Right cardiac atrium (tissue), 5 donors: ENCODE data around the gene CEP126. TPM values are rescaled to one million over a fixed set of nuclear protein-coding genes. Genes with fewer than 3 reads are reported as not detected.

Source experiments
- ATAC-seq, 2 donors: fragments of 200-7000 bp; cut with Tn5 transposase; one replicate each; pipeline versions ENCODE4 v1.8.0 to v1.9.1; 2020; ENCODE audit warnings: moderate library complexity in 2 of 2, mild to moderate bottlenecking in 1 of 2
- DNase-seq, 3 donors: peaks; one replicate each; pipeline ENCODE4 v3.0.0-alpha.2; 2020
- H3K27ac ChIP-seq: one replicate; pipeline ENCODE4 v1.5.1; 2013; ENCODE audit warnings: mild to moderate bottlenecking, low read length, control low read depth, moderate library complexity
- H3K27me3 ChIP-seq: one replicate; pipeline ENCODE4 v1.6.1; 2013; ENCODE audit not compliant: control insufficient read depth, insufficient read depth
- H3K4me1 ChIP-seq: one replicate; pipeline ENCODE4 v1.6.1; 2013; ENCODE audit warnings: low read length; ENCODE audit not compliant: control insufficient read depth, insufficient read depth
- H3K4me3 ChIP-seq: one replicate; pipeline ENCODE4 v1.5.1; 2013; ENCODE audit warnings: low read length, control low read depth
- H3K9me3 ChIP-seq: one replicate; pipeline ENCODE4 v1.6.1; 2013; ENCODE audit warnings: low read length; ENCODE audit not compliant: control insufficient read depth
- WGBS: extraction: QIAGEN DNeasy Blood & Tissue Kit; methylation state at CpG from one replicate; pipeline ENCODE4 v1.1.7; 2013; 5-methylcytosine and 5-hydroxymethylcytosine counted together
- intact Hi-C, 4 donors: fragments of 100-400 bp; cut with DNase I; formaldehyde crosslinking; loops; one replicate each; pipeline versions ENCODE4 v1.11.0 to v1.14.0; 2022 to 2023
- polyA plus RNA-seq: library from polyadenylated mRNA; stranded (reverse); fragments of 200-250 nt; gene quantifications from one replicate; pipeline ENCODE4 v1.2.3, GENCODE V29; 2013
- total RNA-seq, 4 donors: library from RNA; stranded (reverse); fragmentation: NEBNext Ultra II Directional; extraction: Animal tissue kit (Norgen Biotek cat#: 25700); gene quantifications; one replicate each; pipeline ENCODE4 v1.2.1, GENCODE V29; 2021
- donor health status: healthy with polysubstance abuse.
- donor health status: DM: no; HTN: yes; CAD: no.
- donor health status: DM: no; HTN: no; CAD: no.
- donor health status: DM: no; HTN: yes; CAD: no; lungs with severe emphysema.
- donor health status: DM: yes; HTN: yes; CAD: no.

The CEP126 gene
- total and polyA plus RNA-seq, 5 donors: 3.1 to 7.2 (median 5.6) TPM

DNA sequence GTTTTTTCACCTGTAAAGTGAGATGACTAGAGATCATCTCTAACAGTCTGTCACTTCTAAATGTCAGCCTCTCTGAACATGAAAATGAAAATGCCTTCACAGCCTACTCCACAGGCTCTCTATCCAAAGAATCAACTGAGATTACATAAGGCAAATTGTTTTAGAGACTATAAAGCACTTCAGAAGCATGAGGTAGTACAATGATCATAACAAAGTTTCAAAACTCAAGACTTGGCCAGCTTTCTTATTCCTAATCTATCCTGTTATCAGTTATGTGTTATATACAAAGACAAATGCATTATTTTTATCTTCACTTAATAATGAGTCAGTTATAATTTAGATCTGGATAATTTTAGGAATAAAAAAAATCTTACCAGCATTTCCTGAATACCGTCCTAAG is 20.3 kb upstream of the CEP126 start:
- 44% methylated on average over 1 of the region's 1 CpG for WGBS

GRCh38 chr11:101907815-101908214 is 7.0 kb upstream of the CEP126 start:
- 57% methylated on average over 1 of the region's 1 CpG for WGBS
- ATAC-seq (peak; percentile 49 to 64), DNase-seq (no peak)
- Histone ChIP-seq H3K27me3 (no peaks in the 10 kb centered on the region), H3K4me3 (no peak overlapping the region), H3K9me3 (no peaks in the 10 kb centered on the region), H3K4me1 (no peaks in the 10 kb centered on the region), H3K27ac (no peak overlapping the region)
- intact Hi-C loops: no loop called here

More for the DNA sequence above, 20.3 kb upstream of the CEP126 start:
- intact Hi-C loops: no loop called here
- no peak for ATAC-seq
- H3K27me3 ChIP-seq: no peaks in the 10 kb centered on the region
- no peaks in the 10 kb centered on the region for H3K4me1 ChIP-seq
- no peak for DNase-seq
- no peaks in the 10 kb centered on the region for H3K9me3 ChIP-seq
- no peak overlapping the region for H3K4me3 ChIP-seq
- no peak overlapping the region for H3K27ac ChIP-seq

DNA sequence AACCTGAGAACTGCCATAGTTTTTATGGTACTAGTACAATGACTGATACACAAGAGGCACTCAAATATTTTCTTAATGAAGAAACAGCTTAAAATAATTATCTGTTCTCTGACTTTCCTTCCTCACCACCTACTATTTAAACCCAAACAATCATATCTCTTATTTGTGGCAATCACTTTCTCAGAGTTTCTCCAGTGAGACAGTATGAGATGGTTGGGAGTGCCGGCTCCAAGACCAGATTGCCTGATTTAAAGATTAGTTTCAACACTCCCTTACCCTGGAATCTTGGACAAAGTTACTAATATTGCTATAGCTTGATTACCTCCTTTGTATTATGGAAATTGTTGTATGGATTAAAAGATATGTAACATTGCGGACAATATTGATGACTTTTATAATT is 5.7 kb upstream of the CEP126 start:
- ATAC-seq (peak; percentile 22 to 67), DNase-seq (no peak)
- WGBS: 70% methylated on average over 2 of the region's 2 CpGs
- Histone ChIP-seq H3K27ac (peak overlapping the region; percentile 19), H3K9me3 (no peaks in the 10 kb centered on the region), H3K27me3 (no peaks in the 10 kb centered on the region), H3K4me1 (no peaks in the 10 kb centered on the region), H3K4me3 (no peak overlapping the region)
- intact Hi-C loops: no loop called here

DNA sequence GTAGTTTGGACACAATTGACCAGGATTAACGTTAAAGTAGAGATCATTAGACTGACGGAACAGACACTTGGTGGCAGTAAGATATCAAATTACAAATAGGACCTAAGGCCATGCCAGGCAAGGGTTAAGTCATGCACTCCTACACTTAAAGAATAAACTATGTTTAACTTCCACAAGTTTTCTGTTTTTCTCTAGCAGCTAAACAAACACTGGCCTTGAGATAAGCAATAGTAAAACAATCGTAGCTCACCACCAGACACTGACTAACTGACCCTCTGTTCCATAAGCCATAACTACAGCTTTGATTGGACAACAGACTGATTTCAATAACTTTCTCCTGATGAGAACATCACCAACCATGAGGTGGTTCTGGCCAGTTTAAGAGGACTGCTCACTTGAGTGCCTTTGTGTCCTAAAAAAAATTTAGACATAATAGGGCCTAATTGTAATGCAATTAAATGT is 2.0 kb upstream of the CEP126 start:
- ATAC-seq: no peak
- no peaks in the 10 kb centered on the region for H3K27me3 ChIP-seq
- intact Hi-C loops: no loop called here
- H3K27ac ChIP-seq: no peak overlapping the region
- no peak overlapping the region for H3K4me3 ChIP-seq
- no peaks in the 10 kb centered on the region for H3K9me3 ChIP-seq
- no peak for DNase-seq
- no peaks in the 10 kb centered on the region for H3K4me1 ChIP-seq
- 37% methylated on average over 3 of the region's 3 CpGs for WGBS

- Histone ChIP-seq H3K27ac (no peak overlapping the region), H3K4me1 (no peaks in the 10 kb centered on the region), H3K9me3 (no peaks in the 10 kb centered on the region), H3K4me3 (no peak overlapping the region), H3K27me3 (no peaks in the 10 kb centered on the region)
- ATAC-seq: no peak
- WGBS: 73% methylated on average over 5 of the region's 5 CpGs
- intact Hi-C loops: no loop called here
- DNase-seq: no peak
These were observed 1.2 kb upstream of the CEP126 start for GRCh38 chr11:101913656-101914055.

DNA sequence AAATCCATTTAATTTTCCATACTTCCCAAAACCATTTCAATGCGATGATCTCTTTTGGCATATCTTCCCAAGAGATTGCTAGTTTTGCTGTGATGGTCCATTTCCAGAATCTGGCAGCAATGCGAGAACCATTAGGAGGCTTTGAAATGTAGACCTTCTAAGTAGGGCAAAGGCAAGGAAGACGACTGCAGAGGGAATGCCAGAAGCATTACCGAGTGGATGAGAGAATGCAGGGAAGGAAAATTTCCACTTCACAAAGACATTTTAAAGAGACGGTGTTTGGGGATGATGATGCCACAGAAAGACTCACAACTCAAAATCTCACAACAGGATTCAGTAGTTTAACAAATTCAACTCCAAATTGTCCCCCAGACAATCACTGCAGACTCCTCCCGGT is 471 bp upstream of the CEP126 start:
- intact Hi-C loops: no loop called here

GRCh38 chr11:101915791-101916291 is 1.0 kb downstream of the CEP126 start:
- Histone ChIP-seq H3K27ac (no peak overlapping the region), H3K4me3 (peak overlapping the region; percentile 38), H3K9me3 (no peaks in the 10 kb centered on the region), H3K4me1 (no peaks in the 10 kb centered on the region), H3K27me3 (no peaks in the 10 kb centered on the region)
- 15% methylated on average over 4 of the region's 4 CpGs for WGBS
- DNase-seq (no peak), ATAC-seq (peak; percentile 48 to 68)
- intact Hi-C loops: no loop called here

More for the DNA sequence above, 471 bp upstream of the CEP126 start:
- DNase-seq: no peak
- Histone ChIP-seq H3K9me3 (no peaks in the 10 kb centered on the region), H3K27me3 (no peaks in the 10 kb centered on the region), H3K27ac (peak overlapping the region; percentile 69), H3K4me3 (peak overlapping the region; percentile 38), H3K4me1 (no peaks in the 10 kb centered on the region)
- no peak for ATAC-seq
- 5% methylated on average over 6 of the region's 6 CpGs for WGBS

GRCh38 chr11:101916422-101916821 is 1.6 kb downstream of the CEP126 start, which contains the start of gene ANGPTL5:
TSS of gene ANGPTL5 (minus strand) at chr11:101916522. CDS start at chr11:101907909, 8,613 bp downstream.
- Histone ChIP-seq H3K4me3 (peak within 1 kb of the TSS; percentile 38), H3K27me3 (no peaks in the 10 kb centered on the region), H3K9me3 (no peaks in the 10 kb centered on the region), H3K27ac (peak within 1 kb of the TSS; percentile 41), H3K4me1 (no peaks in the 10 kb centered on the region)
- intact Hi-C loops: no loop called here
- ATAC-seq (no peak), DNase-seq (no peak)
- WGBS: 56% methylated on average over 2 of the region's 2 CpGs

DNA sequence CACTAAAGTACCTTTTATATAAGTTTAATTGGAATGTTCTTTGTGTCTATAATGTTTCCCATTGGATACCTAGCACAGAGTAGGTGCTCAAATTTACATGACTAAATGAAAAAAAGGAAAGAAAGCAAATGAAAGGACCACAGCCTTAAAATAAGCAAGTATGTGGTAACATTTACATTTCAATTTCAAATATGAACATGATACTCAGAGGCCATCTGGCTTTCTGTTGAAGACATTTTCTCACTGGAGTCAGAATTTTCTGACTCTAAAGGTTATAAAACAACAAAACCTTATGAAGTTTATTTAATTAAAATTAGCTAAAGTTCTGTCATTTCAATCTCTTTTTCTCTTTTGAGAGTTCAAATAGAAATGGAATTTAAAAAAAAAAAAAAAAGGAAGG is 2.4 kb downstream of the CEP126 start:
- Histone ChIP-seq H3K27ac (no peak overlapping the region), H3K9me3 (no peaks in the 10 kb centered on the region), H3K27me3 (no peaks in the 10 kb centered on the region), H3K4me3 (no peak overlapping the region), H3K4me1 (no peaks in the 10 kb centered on the region)
- ATAC-seq (no peak), DNase-seq (no peak)
- intact Hi-C loops: no loop called here

GRCh38 chr11:101920992-101921391 is 6.2 kb downstream of the CEP126 start:
- ATAC-seq: no peak
- no peak for DNase-seq
- intact Hi-C loops: no loop called here
- Histone ChIP-seq H3K27ac (no peak overlapping the region), H3K4me3 (no peak overlapping the region), H3K27me3 (no peaks in the 10 kb centered on the region), H3K4me1 (no peaks in the 10 kb centered on the region), H3K9me3 (no peaks in the 10 kb centered on the region)
- WGBS: 97% methylated on average over 1 of the region's 1 CpG

- no peak overlapping the region for H3K27ac ChIP-seq
- intact Hi-C loops: no loop called here
- WGBS: 98% methylated on average over 2 of the region's 2 CpGs
- H3K27me3 ChIP-seq: no peaks in the 10 kb centered on the region
- ATAC-seq: no peak
- H3K4me3 ChIP-seq: no peak overlapping the region
- no peak for DNase-seq
- no peaks in the 10 kb centered on the region for H3K4me1 ChIP-seq
- H3K9me3 ChIP-seq: no peaks in the 10 kb centered on the region
These were observed 8.7 kb downstream of the CEP126 start for GRCh38 chr11:101923554-101923953.
